Effector CD8-positive, alpha-beta T cell (primary cell): ENCODE data around the gene TCHP.
"Not testable (repeated sequence)": the region's sequence is repeated elsewhere in the genome, so short reads cannot be mapped to it uniquely, and the experiment has no call there.

Experiments
- DNase-seq: peaks from one replicate; lab custom pipeline; 2025; lab: John Stamatoyannopoulos, UW

The TCHP gene

GRCh38 chr12:109878749-109879148 is 21.3 kb upstream of the TCHP start:
- DNase-seq = no peak

GRCh38 chr12:109879351-109880042 is 20.6 kb upstream of the TCHP start:
- no peak for DNase-seq

DNA sequence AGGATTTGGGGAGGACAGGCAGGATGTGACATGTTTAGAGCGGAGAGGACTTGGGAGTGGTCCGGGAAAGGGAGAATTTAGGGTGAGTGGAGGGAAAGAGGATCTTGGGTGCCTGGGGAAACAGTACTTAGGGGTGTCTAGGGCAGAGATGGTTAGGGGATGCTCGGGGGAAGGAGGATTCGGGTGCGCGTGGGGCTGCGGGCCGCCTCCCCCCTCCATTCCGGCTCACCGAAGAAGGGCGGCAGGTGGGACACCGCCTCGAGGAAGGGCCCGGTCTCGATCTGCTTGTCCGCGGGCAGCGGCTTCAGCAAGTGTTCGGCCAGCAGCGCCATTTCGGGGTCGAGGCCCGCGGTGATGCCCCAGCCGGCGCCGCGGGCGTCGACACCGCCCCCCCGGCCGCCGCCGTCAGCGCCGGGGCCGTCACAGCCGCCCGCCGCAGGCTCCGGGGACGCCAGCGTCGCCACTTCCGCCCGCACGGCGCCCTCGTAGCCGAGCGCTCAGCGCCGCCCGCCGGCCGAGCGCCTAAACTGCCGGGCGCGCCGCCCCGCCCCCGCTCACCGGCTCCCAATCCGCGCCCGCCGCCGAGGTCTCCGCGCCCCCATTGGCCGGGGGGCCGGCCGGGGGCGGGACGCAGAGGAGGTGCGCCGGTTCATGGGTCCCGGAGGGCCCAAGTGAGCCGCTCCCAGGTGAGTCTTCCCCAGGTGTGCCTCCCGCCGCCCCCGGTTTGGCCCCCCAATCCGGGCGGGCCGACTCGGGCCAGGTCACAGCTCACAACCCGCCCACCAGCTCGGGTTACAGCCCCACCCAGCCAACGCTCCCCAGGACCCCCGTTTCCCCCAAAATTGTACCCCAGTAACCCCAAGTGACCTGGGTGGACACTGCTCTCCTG is 19.8 kb upstream of the TCHP start, which contains the start of gene GLTP:
GLTP (minus strand) TSS at position 499 of the 889 bp plus-strand sequence; CDS start at position 332, 167 bp downstream.
- DNase-seq = peak; percentile 82

DNA sequence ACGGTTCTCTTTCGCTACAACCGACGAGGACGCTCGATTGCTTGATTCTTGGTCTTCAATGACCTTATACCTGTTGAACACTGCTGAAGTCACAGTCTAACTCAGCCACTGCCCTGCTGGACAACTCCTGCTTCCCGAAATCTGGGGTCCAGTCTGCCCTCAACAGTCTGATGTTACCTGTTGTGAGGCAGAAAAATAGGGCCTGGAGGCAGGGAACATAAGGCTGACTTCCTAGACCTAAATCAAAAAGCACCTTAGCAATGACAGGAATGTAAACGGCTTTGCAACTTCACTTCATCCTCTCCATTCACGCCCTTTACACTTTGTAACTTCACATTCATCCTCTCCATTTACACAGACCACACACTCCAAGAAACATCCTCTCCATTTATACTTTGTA is 19.1 kb upstream of the TCHP start:
- no peak for DNase-seq

DNA sequence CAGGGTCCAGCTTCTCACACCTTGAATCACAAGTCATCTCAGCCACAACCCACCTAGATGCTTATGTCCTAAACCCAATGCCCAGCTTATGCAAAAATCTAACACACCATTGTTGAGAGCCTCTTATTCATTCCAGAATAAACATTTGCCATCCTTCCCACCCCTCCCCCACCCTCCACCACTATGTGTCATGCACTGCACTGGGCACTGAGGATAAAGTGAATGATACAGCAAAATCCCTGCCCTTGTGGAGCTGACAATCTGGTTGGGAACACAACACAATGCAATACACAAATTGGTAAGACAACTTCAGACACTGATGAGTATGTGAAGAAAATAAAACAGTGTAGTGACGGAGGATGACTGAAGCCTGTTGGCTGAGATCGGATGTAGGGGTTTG is 18.3 kb upstream of the TCHP start:
- no peak for DNase-seq

DNA sequence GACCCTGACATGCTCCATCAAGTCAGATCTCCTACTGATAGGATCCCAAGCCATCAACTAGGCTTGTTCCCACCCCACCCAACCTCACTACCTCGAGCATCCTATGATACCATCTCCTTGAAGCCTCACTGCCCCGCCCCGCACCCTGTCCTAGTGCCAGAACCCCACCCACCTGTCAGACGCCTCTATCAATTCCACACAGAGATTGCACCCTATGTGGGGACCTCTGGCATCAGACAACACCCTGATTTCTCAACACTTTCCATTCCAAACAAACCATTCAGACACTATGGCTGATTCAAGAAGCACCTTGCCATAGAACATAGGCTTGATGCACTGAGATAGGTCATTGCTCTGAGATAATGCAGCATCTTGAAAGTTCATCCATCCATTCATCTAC is 16.6 kb upstream of the TCHP start:
- DNase-seq = no peak

DNA sequence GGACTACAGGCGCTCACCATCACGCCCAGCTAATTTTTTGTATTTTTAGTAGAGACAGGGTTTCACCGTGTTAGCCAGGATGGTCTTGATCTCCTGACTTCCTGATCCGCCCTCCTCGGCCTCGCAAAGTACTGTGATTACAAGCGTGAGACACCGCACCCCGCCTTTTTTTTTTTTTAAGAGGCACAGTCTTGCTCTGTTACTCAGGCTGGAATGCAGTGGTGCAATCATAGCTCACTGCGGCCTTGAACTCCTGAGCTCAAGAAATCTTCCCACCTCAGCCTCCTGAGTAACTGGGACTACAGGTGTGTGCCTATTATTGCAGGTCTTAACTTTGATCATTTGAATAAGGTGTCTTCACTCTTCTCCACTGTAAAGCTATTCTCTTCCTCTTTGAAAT is 14.5 kb upstream of the TCHP start:
- DNase-seq = no peak

GRCh38 chr12:109888179-109889020 is 11.7 kb upstream of the TCHP start:
- no peak for DNase-seq

DNA sequence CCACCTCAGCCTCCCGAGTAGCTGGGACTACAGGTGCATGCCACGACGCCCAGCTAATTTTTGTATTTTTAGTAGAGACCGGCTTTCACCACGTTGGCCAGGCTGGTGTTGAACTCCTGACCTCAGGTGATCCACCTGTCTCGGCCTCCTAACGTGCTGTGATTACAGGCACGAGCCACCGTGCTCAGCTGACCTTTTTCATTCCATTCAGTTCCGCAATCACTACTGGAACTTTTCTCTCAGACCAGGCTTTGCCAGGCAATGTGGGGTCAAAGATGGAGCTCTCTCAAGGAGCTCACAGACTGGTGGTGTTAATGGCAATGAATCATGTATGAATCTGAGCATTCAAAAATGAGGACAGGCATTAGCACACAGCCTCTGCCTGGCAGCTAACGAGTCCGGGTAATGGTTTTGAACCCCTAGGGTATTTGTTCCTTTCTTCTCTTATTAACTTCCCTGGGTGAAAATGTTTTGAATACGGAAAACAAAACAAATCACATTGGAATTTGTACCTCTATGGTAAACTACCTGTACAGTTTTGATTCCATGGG is 9.4 kb upstream of the TCHP start:
- no peak for DNase-seq

GRCh38 chr12:109891731-109892130 is 8.3 kb upstream of the TCHP start:
- DNase-seq = not testable (repeated sequence)

- no peak for DNase-seq
These were observed 7.8 kb upstream of the TCHP start for GRCh38 chr12:109892165-109892715.

GRCh38 chr12:109892748-109893147 is 7.3 kb upstream of the TCHP start:
- no peak for DNase-seq

GRCh38 chr12:109893261-109893995 is 6.6 kb upstream of the TCHP start:
- DNase-seq = no peak

DNA sequence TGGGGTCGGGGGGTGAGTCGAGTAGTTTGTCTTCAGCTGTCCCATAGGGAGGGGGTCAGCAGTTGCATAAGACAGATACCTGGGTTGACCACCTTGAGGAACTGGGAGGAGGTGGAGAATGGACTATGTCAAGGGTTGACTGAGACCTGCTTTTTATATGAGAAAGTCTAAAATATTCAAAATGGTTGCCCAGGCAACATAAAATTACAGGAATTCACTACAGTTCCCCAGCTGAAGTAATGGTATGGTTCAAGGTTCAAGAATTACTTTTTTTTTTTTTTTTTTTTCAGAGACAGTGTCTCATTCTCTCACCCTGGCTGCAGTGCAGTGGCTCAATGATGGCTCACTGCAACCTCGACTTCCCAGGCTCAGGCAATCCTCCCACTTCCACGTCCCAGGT is 5.1 kb upstream of the TCHP start:
- DNase-seq = no peak

DNA sequence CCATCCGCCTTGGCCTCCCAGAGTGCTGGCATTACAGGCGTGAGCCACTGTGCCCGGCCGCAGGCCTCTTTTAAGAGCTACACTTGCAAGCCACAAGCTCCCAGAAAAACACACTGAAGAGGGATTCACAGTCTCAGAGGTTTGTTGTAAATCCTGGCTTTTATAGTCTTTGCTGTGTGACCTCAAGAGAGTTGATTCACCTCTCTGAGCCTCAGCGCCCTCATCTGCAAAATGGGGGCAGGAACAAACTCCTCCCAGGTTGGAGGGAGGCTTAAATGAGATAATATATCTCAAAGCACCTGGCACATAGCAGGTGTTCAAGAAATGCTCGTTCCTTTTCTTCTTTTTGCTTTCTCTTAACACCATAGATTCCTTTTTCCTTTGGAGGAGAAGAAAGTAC is 3.9 kb upstream of the TCHP start:
- DNase-seq = no peak

- no peak for DNase-seq
These were observed 3.0 kb upstream of the TCHP start for GRCh38 chr12:109897029-109897428.

DNA sequence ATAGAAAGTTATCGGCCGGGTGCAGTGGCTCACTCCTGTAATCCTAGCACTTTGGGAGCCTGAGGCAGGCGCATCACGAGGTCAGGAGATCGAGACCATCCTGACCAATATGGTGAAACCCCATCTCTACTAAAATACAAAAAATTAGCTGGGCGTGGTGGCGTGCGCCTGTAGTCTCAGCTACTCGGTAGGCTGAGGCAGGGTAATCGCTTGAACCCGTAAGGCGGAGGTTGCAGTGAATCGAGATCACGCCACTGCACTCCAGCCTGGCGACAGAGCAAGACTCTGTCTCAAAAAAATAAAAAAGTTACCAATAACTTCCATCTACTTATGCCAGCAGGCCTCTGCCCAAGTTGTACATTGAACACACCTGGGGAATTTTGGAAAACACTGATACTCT is 729 bp upstream of the TCHP start:
- not testable (repeated sequence) for DNase-seq

GRCh38 chr12:109900752-109901580 is 892 bp downstream of the TCHP start:
- no peak for DNase-seq

- DNase-seq = no peak
These were observed 2.9 kb downstream of the TCHP start for GRCh38 chr12:109902891-109903418.

GRCh38 chr12:109905301-109905700 is 5.2 kb downstream of the TCHP start:
- DNase-seq = no peak
